SIG-M5 treated with dmso at 0.1 percent for 504 hours (cell line): Measurements from ENCODE around the gene TSPAN33.

Source experiments
- DNase-seq: peaks from one replicate; lab custom pipeline; 2025; ENCODE audit not compliant: unreplicated experiment; lab: John Stamatoyannopoulos, UW

Gene TSPAN33

DNA sequence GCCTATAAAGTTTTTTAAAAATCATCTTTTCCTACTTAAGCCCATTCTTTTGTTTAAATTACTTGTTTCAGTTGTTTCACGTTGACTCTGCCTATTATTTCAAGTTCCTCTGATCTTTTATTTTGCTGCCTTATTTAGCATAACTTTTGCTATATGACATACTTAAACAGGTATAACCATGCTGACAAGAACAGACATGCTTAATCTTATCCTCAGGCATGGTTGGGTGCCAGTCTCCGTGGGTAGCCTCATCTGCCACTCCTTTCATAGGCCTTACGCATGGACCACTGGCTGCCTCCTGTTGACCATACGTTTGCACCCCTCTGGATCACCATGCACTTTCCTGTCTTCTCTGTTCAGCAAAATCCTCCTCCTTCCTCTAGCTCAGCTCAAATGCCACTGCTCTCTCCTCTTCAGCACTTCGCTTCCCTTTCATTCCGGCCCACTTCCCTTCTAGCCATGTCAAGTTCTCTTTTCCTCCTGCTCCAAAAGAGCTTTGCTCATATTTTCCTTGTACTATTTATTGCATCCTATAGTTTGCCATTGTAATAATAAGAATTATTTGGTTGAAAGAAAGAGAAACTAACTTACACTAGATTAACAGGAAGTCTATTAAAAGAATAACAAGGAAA, 10.0 kb upstream of the TSPAN33 start:
- DNase-seq: no peak

DNA sequence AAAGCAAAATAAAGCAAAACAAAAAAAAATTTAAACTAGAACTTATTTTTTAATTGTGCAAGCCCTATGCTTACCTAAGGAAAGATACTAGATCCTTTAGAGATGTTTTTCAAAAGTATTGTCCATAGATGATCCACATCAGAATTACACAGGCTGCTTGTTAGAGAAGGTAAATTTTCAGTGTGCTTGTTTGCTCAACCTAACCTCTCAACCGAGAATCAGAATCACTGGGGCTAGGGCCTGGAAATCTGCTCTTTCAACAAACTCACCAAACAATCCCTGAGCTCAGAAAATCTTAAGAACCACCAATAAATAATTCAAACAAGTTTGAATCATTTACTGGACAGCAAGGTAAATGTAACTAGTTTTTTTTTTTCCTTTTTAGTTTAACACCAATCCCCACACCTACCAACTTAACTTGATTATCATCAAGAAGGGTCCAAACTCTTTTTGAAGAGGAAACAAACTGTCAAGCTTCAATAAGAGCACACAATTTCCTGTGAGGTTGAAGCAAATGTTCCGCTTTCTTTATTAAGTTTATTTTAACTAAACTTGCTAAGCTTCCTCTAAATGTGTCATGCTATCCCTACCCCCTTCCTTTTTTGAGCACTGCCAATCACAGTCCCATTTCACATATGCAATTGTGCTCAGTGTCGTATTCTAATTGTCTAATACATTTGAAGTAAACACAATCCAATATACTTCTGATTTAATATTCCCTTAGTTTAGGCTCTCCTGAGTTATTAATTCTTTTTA, 7.4 kb upstream of the TSPAN33 start:
- DNase-seq: peak; percentile 74

DNA sequence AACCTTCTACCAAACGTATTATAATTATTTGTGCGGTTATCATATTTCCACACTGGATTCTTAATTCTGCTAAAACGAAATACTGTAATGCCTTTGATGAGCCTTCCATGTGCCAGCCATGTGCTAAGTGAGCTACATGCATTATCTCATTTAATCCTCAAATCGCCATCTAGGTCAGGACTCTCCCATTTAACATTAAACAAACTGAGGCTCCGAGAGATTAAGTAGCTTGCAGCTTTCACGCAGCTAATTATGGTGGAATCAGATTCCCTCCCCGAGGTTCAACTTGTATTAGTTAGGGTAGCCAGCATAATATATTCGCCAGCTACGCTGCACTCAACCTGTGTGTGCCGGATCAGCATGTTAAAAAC, 798 bp upstream of the TSPAN33 start:
- DNase-seq: no peak

DNA sequence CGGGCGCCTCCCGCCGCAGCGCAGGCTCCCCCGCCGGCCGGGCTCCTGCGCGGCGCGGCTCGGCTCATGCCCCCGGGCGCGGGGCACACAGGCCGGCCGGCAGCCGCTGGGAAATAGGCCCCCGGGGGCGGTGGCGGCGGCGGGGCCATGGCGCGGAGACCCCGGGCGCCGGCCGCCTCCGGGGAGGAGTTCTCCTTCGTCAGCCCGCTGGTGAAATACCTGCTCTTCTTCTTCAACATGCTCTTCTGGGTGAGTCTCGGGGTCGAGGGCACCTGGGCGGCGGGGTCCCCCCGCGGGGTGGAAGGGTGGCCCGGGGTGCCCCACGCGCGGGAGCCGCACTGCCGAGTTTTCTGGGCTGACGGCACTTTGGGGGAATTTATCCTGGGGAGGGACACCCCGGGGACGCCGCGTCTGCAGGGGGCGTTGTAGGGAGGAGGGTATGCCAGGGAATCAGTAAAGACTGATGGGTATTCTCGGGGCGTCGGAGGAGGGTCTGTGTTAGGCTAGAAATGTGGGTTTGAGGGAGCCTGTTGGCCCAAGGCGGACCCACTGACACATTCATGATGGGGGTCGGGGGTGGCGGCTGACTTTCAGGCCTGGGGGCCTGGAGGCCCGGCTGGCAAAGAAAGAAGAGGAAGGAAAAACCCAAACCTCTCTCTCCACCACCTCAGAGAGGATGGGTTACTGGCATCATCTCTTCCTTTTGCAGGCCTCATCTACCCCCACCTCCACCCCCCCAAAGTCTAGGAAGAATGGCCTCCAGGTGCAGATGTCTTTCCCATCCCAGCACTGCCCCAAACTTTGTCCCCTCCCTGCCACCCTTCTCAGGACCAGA, 544 bp downstream of the TSPAN33 start:
- DNase-seq: no peak

DNA sequence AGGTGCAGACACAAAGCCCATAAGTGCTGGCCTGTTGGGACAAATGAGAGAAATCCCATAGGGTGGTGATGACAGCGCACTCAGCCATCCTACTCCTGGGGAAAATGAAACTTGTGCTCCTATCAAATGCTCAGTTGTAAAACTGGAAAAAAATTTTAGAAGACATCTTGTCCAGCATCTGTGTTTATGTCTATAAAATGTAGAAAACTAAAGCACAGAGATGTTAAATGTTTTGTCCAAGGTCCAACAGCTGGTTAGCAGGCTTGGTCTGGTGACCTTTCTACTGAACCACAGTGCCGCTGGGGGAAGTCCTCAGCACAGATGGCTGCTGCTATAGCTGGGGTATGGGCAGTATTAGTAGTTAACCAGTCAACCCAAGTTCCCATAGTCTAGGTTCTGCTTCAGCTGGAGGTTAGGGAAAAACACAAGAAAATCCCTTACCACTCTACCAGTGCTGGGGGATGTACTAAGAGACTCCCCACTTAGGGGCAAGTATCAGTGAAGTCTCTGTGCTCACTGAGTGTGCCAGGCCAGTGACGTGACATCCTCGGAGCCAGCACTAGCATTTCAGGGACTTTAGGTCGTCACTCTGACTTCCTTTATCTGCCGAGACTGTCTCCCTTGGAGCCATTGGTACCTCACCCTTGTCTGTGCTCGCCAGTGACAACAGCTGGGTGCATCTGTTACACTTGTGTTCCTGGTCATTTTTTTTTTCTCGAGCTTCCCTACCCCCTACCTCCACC, 1.9 kb downstream of the TSPAN33 start:
- no peak for DNase-seq

DNA sequence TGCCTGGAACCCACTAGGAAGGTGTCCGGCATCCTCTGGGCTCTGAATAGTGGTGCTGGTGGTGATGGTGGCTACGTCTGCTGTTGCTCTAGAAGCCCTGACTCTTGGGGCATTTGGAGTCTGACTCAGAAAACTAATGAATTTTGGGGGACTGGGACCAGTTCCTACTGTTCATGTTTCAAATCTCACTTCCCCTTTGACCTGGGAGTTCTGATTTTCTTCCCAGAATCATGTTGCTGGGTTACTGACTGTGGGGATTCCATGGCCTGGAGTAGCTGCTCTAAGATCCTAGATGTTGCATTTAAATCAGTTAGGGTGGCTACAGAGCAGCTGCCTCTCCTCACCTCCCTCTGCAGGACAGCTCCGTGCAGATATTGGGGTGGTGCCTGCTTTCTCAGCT, 3.2 kb downstream of the TSPAN33 start:
- DNase-seq: no peak

DNA sequence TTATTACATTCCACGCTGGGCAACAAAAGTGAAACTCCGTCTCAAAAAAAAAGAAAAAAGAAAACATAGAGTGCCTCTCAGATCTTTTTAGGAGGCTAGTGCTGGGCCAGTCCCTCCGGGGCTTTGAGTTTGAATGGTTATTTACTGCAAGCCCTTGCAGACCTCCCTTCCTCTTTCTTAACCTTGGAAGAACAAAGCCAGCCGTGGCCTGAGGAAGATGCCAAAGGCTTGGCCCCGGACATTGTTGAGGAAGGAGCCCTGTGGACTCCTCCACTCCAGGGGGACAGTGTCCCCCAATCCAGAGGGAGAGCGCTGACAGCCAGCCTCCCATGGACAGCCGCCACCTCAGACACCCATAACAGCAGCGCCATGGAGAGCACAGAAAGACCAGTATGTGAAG, 5.0 kb downstream of the TSPAN33 start:
- peak; percentile 25 for DNase-seq

DNA sequence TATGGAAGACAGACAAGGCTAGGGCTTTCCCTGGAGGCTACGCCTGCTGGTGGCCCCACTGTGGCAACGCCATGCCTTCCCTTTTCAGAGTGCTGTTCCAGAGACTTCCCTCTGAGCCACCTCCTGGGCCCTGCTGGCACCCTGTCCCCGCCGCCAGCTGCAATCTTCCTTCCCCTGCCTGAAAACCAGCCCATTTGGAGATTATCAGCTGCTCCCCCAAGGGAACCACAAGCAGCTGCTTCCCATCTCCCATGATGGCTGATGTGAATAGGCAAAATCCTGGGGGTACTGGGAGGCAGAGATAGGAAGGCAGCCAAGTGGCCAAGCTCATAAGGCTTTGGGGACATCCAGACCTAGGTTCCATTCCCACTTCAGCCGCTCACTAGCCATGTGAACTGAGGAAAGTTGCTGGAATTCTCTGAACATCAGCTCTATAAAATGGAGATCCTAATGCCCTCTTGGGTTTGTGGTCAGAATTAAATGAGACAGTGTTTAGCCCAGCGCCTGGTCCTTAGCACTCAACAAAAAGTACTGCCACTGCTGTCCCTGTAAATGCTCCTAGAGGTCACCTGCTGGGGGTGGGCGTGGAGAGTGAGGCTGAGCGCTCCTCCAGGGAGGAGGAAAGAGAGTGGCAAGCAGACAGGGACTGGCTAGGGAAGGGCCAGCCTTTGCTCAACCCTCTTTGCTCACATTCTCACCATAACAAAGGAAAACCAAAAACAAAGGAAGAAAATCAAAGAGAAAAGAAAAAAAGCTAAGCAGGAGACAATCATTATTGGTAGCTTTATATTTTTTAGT, 5.9 kb downstream of the TSPAN33 start:
- no peak for DNase-seq

DNA sequence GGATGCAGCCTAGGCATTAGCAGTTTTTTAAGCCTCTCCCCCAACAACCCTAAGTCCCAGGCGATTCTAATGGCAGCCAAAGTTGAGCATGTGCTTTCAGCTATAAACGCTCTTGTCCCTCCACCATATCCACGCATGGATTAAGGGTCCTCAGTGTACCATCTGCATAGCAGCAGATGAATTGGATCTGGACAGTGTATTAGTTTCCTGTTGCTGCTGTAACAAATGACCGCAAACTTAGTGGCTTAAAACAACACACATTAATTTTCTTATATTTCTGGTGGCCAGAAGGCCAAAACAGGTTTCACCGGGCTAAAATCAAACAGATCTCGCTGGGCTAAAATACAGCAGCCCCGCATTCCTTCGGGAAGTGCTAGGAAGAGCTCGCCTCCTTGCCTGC, 13.1 kb downstream of the TSPAN33 start:
- DNase-seq: no peak

DNA sequence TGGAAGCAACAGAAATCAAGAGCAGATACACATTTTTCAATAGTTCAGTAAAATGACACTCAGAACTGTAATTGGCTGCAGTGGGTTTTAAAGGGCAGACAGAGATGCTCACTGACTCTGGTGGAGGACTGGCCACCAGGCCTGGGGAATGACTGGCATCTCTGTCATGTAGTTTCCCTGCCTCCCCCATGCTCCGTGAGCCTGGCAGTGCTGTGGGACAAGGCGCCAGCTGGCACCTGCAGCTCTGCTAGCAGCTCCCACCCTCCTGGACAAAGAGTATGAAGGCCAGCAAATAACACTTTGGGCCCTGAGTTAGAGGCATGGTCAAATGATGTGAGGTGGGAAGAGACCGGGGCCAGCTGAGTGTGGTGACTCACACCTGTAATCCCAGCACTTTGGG, 15.0 kb downstream of the TSPAN33 start:
- no peak for DNase-seq

DNA sequence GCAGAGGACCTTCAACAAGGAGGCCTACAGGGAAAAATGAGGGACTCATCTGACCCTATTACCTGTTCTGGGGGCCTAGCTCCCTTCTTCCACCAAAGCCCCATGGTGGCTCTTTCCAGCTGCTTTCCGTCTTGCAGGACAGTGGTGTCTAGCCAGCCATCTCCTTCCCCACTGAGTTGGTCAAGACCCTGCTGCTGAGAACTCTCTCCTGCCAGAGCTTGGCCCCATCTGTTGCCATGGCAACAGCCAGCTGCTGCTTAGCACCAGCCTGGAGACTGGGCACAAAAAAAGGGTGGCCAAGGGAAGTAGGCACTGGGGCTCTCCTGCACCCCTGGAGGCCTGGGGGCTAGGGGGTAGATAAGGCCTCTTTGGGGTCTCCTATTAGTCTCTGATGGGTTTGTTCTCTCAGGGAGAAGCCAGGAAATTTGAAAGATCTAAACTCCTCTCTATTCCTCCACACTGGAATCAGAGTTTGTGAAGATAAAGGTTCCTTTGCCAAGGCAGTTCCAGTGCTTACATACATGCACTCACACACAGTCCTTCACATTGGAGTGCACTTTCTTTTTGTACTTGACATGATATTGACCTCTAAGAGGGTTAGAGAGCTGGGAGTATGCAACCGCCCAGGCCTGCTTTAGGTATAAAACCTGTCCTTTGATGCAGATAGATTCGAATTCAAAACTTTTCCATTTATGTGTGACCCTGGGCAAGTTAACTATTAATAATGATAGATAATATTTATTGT, 15.8 kb downstream of the TSPAN33 start:
- no peak for DNase-seq

DNA sequence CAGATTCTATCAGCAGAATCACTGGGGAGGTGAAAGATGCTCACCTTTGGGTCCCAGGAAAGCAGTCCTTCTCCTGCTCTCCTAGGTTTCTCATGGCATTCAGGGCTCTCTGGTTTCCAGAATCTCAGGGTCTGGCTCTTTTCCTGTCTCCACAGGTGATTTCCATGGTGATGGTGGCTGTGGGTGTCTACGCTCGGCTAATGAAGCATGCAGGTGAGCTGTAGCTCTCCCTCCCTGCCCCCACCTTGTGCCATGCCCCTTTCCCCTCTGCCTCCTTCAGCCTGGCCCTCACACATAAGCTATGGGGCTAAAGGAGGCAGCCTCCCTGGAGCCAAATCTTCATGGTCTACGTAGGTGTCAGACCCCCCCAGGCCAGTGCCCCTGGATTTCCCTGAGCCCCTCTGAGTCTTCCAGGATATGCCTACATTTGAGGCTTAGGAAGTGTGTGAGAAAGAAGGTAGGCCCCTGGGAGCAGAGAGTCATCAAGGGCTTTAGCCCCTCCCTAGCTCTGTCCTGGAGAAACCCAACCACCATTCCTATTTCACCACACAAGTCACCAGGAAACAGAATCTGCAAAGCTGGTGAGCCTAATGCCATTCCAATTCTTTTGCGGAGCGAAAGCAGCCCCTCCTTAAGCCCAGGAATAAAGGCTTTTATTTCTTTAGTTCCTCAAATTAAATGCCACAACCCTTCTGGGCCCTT, 17.2 kb downstream of the TSPAN33 start:
- no peak for DNase-seq

DNA sequence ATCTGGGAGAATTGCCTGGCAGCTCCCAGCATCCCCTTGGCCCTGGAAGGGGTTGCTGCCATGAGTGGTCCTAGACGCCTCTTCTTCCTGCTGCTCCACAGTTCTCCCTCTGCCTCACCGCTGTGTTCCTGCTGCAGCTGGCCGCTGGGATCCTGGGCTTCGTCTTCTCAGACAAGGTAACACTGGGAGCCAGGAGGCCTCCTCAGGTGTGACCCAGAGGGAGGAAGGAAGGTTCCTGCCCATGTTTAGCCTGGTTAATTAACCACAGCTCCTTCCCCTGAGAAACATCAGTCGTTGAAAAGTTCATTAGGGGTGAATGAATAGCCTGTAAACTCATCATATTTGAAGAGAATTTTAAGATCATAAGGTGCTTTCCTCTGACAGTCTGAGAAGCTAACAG, 18.2 kb downstream of the TSPAN33 start:
- no peak for DNase-seq

DNA sequence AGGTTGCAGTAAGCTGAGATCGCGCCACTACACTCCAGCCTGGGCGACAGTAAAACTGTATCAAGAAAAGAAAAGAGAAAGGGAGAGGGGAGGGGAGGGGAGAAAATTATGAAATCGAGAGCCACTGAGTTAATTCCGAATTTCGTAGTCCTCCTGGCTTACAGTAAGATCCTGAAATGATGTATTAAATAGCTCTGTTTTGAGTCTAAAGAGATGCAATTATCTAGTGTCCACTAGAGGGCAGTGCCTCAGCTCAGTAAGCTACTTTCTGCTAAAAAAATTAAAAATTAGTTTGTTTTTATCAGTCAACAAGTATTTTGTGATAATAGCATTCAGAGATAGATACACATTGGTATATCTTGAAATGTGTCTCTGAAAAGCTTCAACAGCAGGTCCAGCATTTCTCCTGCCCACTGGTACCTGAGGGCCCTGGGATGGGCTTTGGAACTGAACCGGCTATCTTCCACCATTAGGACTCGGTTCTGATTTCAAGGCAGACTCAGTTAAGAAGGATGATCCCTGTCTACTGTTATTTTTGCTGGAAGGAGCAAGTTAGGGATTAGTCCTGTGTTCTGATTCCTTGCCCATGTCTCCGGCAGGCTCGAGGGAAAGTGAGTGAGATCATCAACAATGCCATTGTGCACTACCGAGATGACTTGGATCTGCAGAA, 19.5 kb downstream of the TSPAN33 start:
- peak; percentile 58 for DNase-seq

DNA sequence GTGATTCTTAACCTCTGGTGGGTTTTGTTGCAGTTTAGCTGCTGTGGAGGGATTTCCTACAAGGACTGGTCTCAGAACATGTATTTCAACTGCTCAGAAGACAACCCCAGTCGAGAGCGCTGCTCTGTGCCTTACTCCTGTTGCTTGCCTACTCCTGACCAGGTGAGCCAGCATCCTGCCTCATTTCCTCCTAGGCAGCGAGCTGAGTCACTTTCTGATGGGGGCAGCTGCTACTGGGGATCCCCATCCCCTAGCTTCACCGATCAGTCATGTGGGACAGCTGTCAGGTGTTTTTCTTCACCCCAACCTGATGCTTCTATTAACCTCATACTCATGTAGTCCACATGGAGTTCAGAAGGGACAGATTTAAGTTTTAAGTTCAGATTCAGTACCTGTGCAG, 22.2 kb downstream of the TSPAN33 start:
- no peak for DNase-seq

DNA sequence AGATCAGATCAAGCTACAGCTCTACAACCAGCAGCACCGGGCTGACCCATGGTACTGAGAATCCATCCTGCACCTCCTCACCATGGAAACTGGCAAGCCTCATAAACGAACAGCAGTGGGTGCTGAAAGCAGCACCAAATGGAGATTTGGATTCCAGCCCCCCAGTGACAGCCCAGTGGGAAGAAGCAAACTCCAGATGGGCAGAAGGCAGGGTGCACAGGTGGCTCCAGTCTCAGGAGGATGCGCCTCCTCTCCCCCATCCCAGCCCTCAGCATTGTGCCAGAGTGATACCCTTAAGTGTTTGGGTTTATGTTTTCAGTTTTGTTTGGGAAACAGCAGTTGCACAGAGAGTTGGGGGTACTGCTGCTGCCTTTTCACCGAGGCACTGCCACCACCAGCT, 23.3 kb downstream of the TSPAN33 start:
- no peak for DNase-seq

DNA sequence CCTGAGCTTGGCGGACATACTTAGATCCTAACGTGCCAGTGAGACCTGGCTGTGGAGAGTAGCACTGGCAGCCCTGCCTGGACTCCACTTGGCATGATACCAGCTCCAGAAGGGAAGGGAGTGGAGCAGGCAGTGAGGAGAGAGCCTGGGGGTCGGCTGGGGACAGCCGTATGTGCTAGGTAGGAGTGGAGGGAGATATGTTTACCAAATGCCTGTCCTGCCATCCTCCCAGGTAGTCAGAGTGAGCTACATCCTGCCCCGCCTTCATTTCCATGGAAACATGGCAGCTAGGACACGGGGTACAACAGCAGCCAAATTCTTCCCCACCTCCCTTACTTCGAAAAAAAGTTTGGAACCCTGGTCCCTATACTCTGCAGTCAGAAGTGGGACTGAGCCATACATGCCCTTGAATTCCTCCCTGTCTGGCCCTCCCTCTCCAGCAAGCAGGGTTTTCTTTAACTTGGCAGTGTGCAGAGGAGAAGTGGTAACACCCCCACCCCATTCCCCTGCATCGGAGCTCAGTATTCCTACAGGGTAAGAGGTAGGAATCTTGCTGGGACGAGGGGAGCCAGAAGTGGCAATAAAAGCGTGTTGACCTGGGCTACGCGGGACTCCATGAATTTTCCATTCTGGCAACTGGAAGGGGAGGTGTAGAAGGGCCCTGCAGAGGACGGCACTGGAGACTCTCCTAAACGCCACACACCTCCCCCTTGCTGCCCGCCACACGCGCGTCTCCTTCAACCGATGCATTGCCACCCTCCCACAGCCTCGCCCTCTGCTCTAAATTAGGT, 23.9 kb downstream of the TSPAN33 start:
- no peak for DNase-seq

DNA sequence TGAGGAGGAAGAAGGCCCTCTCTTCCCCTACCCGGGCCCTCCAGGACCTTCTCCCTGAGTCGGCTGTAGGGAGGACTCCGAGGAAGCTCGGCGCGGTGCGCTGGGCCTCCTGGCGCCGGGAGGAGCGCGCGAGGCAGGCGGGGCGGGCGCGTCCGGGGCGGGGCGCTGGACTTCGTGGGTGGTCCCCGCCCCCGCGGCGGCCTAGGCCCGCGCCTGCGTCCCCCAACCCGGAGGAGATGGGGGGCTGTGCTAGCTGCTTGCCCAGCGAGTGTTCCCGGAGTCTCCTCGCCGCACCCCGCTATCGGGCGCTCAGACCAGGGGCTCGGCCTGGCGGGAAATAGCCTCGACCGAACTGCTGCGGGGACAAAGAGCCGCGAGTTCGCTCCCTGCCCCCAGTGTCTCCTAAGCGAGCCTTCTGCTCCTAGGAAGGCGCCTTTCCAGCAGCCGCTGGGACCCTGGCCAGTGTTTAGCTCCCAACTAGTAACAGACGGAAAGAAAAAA, 24.7 kb downstream of the TSPAN33 start:
- no peak for DNase-seq
